Activated T-cell treated with anti-CD3 and anti-CD28 coated beads for 48 hours (primary cell): ENCODE data around the gene MIER2.
"Not testable (repeated sequence)": the region's sequence is repeated elsewhere in the genome, so short reads cannot be mapped to it uniquely, and the experiment has no call there.

Experiments used
- DNase-seq: peaks from one replicate; pipeline ENCODE4 v3.0.0-alpha.2; 2020; ENCODE audit warnings: low read depth

MIER2 gene

DNA sequence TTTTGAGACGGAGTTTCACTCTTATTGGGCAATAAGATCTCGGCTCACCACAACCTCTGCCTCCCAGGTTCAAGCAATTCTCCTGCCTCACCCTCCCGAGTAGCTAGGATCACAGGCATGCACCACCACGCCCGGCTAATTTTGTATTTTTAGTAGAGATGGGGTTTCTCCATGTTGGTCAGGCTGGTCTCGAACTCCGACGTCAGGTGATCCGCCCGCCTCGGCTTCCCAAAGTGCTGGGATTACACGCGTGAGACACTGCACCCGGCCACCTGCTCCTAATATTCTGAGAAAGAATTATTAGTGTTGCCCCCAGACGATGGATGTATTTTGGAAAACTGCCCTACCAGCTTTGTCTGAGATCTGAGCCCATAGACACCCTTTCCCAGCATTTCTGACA is 10.9 kb upstream of the MIER2 start:
- DNase-seq, result not testable (repeated sequence)

DNA sequence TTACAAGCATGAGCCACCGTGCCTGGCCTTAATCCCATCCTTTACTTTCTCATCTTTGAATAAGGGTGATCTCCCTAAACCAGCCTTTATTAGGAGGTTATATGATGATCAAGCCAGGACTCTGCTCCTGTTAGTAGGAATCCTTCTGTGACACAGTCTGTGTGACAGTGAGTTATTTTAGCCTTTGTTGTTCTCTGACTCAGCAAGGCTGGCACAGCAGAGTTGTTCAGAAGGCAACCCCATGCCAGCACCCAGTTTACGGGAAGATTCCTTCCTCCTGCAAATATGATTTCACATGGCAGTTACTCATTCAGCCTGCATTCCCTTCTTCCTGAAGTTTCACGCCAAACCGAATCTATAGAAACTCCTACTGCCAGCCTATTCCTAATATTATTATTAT is 10.5 kb upstream of the MIER2 start:
- DNase-seq, result no peak

GRCh38 chr19:351976-352625 is 7.5 kb upstream of the MIER2 start:
- no peak for DNase-seq

DNA sequence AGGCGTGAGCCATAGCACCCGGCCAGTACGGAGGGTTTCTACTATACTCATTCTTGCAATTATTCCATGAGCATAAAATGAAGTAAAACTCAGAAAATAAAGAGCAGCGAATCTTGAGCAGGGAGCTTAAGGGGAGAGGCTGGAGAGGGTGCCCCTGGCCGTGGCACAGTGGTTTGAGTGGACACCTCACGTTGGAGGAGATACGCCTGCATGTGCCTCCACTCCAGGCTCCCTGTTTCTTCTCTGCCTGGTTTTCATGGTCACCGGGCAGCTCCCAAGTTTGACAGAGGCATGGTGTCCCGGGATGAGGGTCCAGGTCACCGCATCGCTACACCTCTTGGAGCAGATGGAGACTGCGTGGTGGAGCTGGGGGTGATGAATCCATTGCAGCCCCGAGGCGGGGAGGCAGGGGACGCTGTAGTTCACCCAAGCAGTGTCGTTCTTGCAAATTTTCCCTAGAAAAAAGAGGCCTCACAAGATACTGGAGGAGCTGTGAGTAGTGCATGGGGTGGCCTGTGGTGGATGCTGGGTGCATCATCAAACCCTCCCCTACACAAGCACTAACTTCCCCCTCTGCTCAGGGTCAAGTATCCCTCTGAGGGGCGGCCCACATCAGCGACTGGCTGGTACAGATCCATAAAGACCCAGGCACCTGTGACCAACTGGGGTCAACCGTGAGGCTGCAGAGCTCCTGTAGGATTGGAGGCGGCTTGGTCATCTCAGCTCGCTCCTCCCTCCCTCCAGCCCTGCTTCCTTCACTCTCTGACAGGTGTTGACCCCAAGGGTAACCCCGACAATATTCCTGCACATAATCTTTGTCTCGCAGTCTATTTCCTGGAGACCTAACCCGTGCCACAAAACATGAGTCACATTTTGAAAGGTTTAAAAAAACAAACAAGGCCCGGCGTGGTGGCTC is 3.6 kb upstream of the MIER2 start:
- DNase-seq, result no peak

- no peak for DNase-seq
Observed at GRCh38 chr19:345320-345879, 804 bp upstream of the MIER2 start.

DNA sequence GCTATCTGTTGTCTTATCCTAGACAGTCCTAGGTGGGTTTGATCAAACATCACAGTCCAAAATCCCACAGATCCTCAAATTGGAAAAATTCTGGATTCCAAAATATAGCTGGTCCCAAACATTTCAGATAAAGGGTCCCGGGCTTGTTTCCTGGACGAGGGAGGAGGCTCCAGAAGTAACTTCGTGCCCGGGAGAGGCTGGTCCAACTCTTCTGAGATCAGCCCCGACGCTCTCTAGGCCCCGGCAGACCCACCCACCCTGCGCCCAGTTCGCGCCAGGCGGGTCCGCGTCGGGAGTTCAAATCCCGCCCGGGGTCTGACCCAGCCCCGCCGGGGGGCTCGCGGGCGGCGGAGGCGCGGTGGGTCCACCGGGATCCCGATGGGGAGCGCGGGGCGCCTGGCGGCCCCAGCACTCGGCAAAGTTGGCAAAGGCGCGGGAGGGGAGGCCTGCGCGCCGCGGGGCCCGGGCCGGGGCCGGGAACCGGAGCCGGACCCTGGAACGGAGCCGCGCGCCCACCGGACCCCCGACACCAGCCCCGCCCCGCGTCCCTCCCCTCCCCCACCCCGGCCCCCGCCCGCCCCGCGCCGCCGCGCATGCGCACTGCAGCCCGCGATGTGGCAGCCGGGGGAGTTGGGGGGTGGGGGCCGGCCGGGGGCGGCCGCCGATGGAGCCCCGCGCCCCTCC is 513 bp downstream of the MIER2 start:
- DNase-seq, result no peak

- no peak for DNase-seq
Observed at GRCh38 chr19:343451-343931, 1.1 kb downstream of the MIER2 start.

GRCh38 chr19:342801-343421 is 1.7 kb downstream of the MIER2 start:
- DNase-seq, result no peak

GRCh38 chr19:342128-342455 is 2.5 kb downstream of the MIER2 start:
- no peak for DNase-seq

GRCh38 chr19:341386-342127 is 3.0 kb downstream of the MIER2 start:
- no peak for DNase-seq

- DNase-seq, result no peak
Observed at GRCh38 chr19:340620-341385, 3.8 kb downstream of the MIER2 start.

- DNase-seq, result no peak
Observed at GRCh38 chr19:339262-339887, 5.2 kb downstream of the MIER2 start.

GRCh38 chr19:338421-338820 is 6.2 kb downstream of the MIER2 start:
- DNase-seq, result no peak

DNA sequence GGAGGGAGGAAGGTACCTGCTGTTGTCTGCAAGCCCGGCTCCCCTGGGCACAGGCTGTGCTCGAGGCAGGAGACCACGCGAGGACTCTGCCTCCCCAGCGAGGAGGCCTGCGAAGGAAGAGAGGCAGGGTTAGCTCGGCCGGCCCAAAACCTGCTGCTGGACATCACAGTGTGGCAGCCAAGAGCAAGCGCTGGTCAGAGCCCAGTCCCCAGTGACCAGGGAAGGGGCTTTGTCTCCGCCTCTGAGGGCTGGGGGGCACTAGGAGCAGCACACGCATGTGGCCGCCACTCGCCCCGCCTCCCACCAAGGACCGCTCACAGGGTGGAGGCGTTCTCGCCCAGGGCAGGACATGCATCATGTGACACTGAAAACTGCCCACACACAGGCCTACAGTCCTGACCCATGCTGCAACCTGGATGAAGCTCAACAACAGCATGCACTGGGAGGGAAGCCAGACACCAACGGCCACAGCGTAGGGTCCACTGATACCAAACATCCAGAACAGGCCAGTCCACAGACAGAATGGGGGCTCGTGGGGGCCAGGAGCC is 8.5 kb downstream of the MIER2 start:
- DNase-seq, result no peak

DNA sequence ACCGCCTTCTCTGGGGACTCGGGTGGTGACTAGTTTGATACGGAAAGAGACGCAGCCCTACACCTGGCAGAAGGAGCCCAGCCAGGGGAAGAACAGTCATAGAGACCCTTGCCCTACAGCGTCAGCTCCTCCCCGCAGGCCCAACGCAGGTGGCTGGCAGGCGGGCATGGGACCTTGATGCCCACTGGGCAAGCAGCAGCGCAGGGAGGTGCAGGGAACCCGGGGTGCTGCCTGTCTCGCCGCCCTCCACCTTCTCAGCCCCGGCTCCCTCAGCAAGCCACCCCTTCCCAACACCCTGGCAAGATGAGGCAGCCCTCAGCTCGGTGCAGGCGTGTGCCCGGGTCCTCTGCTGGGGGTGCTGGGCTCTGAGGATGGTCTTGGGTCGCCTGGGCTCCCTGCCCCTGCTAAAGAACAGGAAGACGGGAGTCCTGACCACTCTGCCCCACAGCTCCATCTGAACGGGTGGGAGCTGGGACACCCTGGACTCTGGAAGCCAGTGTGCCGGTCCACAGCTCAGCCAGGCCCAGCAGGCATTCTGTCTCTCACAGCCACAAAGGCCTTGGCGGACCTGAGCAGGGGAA is 9.0 kb downstream of the MIER2 start:
- DNase-seq, result no peak

DNA sequence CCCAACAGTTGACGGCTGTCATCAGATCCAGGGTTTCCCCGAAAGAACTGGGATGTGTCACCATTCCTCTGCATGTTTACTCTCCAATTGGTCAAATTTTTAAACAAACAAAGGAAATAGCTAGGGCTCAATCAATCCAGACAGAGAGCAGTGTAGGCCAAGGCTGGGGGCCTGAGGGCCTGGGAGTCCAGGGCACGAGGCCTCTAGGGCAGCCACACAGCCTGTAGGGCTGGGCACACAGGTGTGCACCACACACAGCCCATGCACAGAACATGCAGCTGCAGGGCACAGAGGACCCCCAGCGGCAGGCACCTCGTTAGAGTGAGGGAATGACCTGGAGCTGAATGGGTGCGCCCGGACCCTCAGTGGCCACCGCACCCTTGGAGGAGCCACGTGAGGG is 9.5 kb downstream of the MIER2 start:
- DNase-seq, result no peak

GRCh38 chr19:334296-335071 is 10.1 kb downstream of the MIER2 start:
- DNase-seq, result no peak

DNA sequence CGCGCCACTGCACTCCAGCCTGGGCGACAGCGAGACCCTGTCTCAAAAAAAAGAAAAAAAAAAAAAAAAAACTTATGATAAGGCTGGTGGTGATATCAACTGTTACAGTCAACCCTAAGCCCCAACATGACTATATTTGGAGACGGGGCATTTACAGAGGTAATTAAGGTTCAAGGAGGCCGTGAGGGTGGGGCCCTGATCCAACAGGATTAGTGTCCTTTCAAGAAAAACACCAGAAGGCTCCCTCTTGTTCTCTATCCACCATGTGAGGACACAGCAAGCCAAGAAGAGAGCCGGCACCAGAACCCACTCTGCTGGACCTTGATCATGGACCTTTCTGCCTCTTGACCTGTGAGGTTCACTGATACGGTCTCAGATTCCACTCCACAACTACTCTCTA is 14.1 kb downstream of the MIER2 start:
- no peak for DNase-seq

- no peak for DNase-seq
Observed at GRCh38 chr19:329876-330275, 14.7 kb downstream of the MIER2 start.
